Gastroesophageal sphincter (tissue), 4 donors: Measurements from ENCODE around the gene RBM23. TPM values are rescaled to one million over a fixed set of nuclear protein-coding genes. Genes with fewer than 3 reads are reported as not detected.

Experiments used
- ATAC-seq: fragments of 150-250 bp; one replicate; pipeline ENCODE4 v1.9.1; 2016; ENCODE audit warnings: mild to moderate bottlenecking, moderate library complexity
- H3K27ac ChIP-seq, 4 donors: fragments of 200-600 bp; sonication (generic) in 3 of 4; 1 replicate in 3 of 4; 2 replicates in 1 of 4; pipeline ENCODE4 v1.5.1; 2016 to 2019
- H3K27me3 ChIP-seq: fragments of 200-600 bp; sonication (generic); one replicate; pipeline ENCODE4 v1.5.1; 2019
- H3K36me3 ChIP-seq, 2 donors: fragments of 200-600 bp; sonication (generic); one replicate each; pipeline ENCODE4 v1.5.1; 2019; ENCODE audit warnings: control low read depth in 1 of 2
- H3K4me1 ChIP-seq, 3 donors: fragments of 200-600 bp; sonication (generic); 1 replicate in 2 of 3; 2 replicates in 1 of 3; pipeline ENCODE4 v1.5.1; 2016 to 2019; ENCODE audit warnings: control low read depth in 2 of 3
- H3K4me3 ChIP-seq, 2 donors: fragments of 200-600 bp; sonication (generic); one replicate each; pipeline ENCODE4 v1.5.1; 2019; ENCODE audit warnings: mild to moderate bottlenecking in 1 of 2, moderate library complexity in 1 of 2
- H3K9me3 ChIP-seq, 3 donors: fragments of 200-600 bp; sonication (generic); one replicate each; pipeline ENCODE4 v1.5.1; 2017 to 2019; ENCODE audit warnings: control low read depth in 2 of 3
- CTCF ChIP-seq, 4 experiments: fragments of 200-600 bp in 2 of 4; fragments of 450-650 bp in 2 of 4; sonication (generic) in 1 of 4; IDR thresholded peaks; one replicate each; pipeline ENCODE4 v1.5.1; 2017 to 2019; ENCODE audit warnings: antibody characterized with exemption in 4 of 4, mild to moderate bottlenecking in 2 of 4, moderate library complexity in 2 of 4
- EP300 ChIP-seq: sonication (generic); formaldehyde crosslinking; IDR thresholded peaks from one replicate; pipeline ENCODE4 v1.6.1; 2017; ENCODE audit warnings: antibody characterized with exemption, mild to moderate bottlenecking
- POLR2A ChIP-seq, 2 donors: fragments of 450-650 bp; IDR thresholded peaks; one replicate each; pipeline ENCODE4 v1.6.1; 2017; ENCODE audit warnings: antibody characterized with exemption in 2 of 2, mild to moderate bottlenecking in 2 of 2, moderate library complexity in 1 of 2
- POLR2AphosphoS5 ChIP-seq: sonication (generic); formaldehyde crosslinking; IDR thresholded peaks from one replicate; pipeline ENCODE4 v1.6.1; 2017; ENCODE audit warnings: antibody characterized with exemption
- WGBS, 2 donors: methylation state at CpG; one replicate each; pipeline ENCODE4 v1.1.5; 2018; ENCODE audit warnings: low coverage in 1 of 2; 5-methylcytosine and 5-hydroxymethylcytosine counted together
- total RNA-seq, 4 donors: library from RNA; depleted of rRNA; stranded (reverse); fragments of >200 nt; gene quantifications; one replicate each; pipeline ENCODE4 v1.1.0, GENCODE V29; 2016

The RBM23 gene
- total RNA-seq, 4 donors from 2014 or later = 94.4 to 855 (median 368) TPM

GRCh38 chr14:22882529-22883172, 36.3 kb downstream of the RBM23 start:
- Histone ChIP-seq H3K9me3 (no peaks in the 10 kb centered on the region), H3K4me3 (no peak overlapping the region), H3K4me1 (peaks cover 0 to 35% (median 9%) of the 10 kb centered on the region in 3 donors), H3K36me3 (peaks cover 0 to 23% of the 10 kb centered on the region in 2 donors), H3K27ac (no peak overlapping the region), H3K27me3 (no peaks in the 10 kb centered on the region)
- no peak for ATAC-seq
- TF ChIP-seq EP300 (no peak), POLR2A (IDR thresholded peaks at IDR 0.05) (no peak), POLR2AphosphoS5 (no peak), CTCF (IDR thresholded peaks at IDR 0.05) (no peak)
- 19 to 40% methylated on average over 1 to 4 of the region's 6 CpGs for WGBS, 2 donors

- 27 to 35% methylated on average over 6 of the region's 7 CpGs for WGBS, 2 donors
- Histone ChIP-seq H3K4me1 (peaks cover 0 to 29% (median 6%) of the 10 kb centered on the region in 3 donors), H3K27ac (no peak overlapping the region), H3K36me3 (peaks cover 0 to 29% of the 10 kb centered on the region in 2 donors), H3K27me3 (no peaks in the 10 kb centered on the region), H3K4me3 (no peak overlapping the region), H3K9me3 (no peaks in the 10 kb centered on the region)
- TF ChIP-seq EP300 (no peak), POLR2A (IDR thresholded peaks at IDR 0.05) (no peak), CTCF (IDR thresholded peaks at IDR 0.05) (no peak), POLR2AphosphoS5 (no peak)
- no peak for ATAC-seq
Measured at GRCh38 chr14:22882064-22882463, 36.9 kb downstream of the RBM23 start.

GRCh38 chr14:22878271-22879246, 40.4 kb downstream of the RBM23 start:
- no peak for ATAC-seq
- no peaks in the 10 kb centered on the region for H3K9me3 ChIP-seq
- H3K4me1 ChIP-seq = peaks cover 0 to 48% (median 8%) of the 10 kb centered on the region in 3 donors
- TF ChIP-seq EP300 (no peak), CTCF (IDR thresholded peaks at IDR 0.05) (no peak), POLR2AphosphoS5 (no peak), POLR2A (IDR thresholded peaks at IDR 0.05) (no peak)
- peaks cover 0 to 64% of the 10 kb centered on the region in 2 donors for H3K36me3 ChIP-seq
- H3K27ac ChIP-seq = no peak overlapping the region
- H3K4me3 ChIP-seq = no peak overlapping the region
- H3K27me3 ChIP-seq = no peaks in the 10 kb centered on the region
- WGBS, 2 donors = 63 to 68% methylated on average over 5 to 8 of the region's 8 CpGs

GRCh38 chr14:22877000-22877501, 41.9 kb downstream of the RBM23 start:
- no peak overlapping the region for H3K4me3 ChIP-seq
- H3K27ac ChIP-seq = no peak overlapping the region
- TF ChIP-seq EP300 (no peak), POLR2A (IDR thresholded peaks at IDR 0.05) (peak in 1 of 2 donors; percentile 3)
- H3K4me1 ChIP-seq = peaks cover 0 to 43% (median 10%) of the 10 kb centered on the region in 3 donors
- ATAC-seq = no peak
- WGBS, 2 donors = 92% methylated on average over 5 of the region's 22 CpGs; no CpG with 5 or more reads in 1 of the 2 donors
- no peaks in the 10 kb centered on the region for H3K27me3 ChIP-seq
- no peaks in the 10 kb centered on the region for H3K9me3 ChIP-seq
- peaks cover 0 to 70% of the 10 kb centered on the region in 2 donors for H3K36me3 ChIP-seq

GRCh38 chr14:22875748-22876319, 43.1 kb downstream of the RBM23 start:
- ATAC-seq = no peak
- Histone ChIP-seq H3K9me3 (no peaks in the 10 kb centered on the region), H3K4me3 (no peak overlapping the region), H3K27me3 (no peaks in the 10 kb centered on the region), H3K27ac (no peak overlapping the region), H3K4me1 (peaks cover 0 to 43% (median 10%) of the 10 kb centered on the region in 3 donors), H3K36me3 (peaks cover 0 to 70% of the 10 kb centered on the region in 2 donors)
- 60% methylated on average over 1 of the region's 20 CpGs; no CpG with 5 or more reads in 1 of the 2 donors for WGBS, 2 donors
- no peak for TF ChIP-seq CTCF (IDR thresholded peaks at IDR 0.05)
- no peak for TF ChIP-seq POLR2A (IDR thresholded peaks at IDR 0.05)
- TF ChIP-seq POLR2AphosphoS5 = no peak
- TF ChIP-seq EP300 = no peak
